NCI-H345 (cell line): ENCODE measurements around the gene FAM227B.
"Not testable (repeated sequence)": the region's sequence is repeated elsewhere in the genome, so short reads cannot be mapped to it uniquely, and the experiment has no call there.

ENCODE experiments used
- DNase-seq: peaks from one replicate; lab custom pipeline; 2025; lab: John Stamatoyannopoulos, UW

FAM227B gene

GRCh38 chr15:49620658-49621368 lies at the start of gene FAM227B, which contains the start of gene DTWD1:
TSS of gene FAM227B (minus strand) at chr15:49620818. CDS start at chr15:49615171, 5,647 bp downstream.
TSS of gene DTWD1 (plus strand) at chr15:49621048. CDS start at chr15:49625168, 4,120 bp downstream.
- peak; percentile 96 for DNase-seq

- no peak for DNase-seq
Measured at GRCh38 chr15:49669288-49669687, 48.7 kb upstream of the FAM227B start.

- DNase-seq: not testable (repeated sequence)
Measured at GRCh38 chr15:49666486-49666885, 45.9 kb upstream of the FAM227B start.

- DNase-seq: no peak
Measured at GRCh38 chr15:49664716-49665115, 44.1 kb upstream of the FAM227B start.

GRCh38 chr15:49656734-49657133 lies 36.1 kb upstream of the FAM227B start:
- no peak for DNase-seq

GRCh38 chr15:49652922-49653321 lies 32.3 kb upstream of the FAM227B start:
- DNase-seq: no peak

- DNase-seq: no peak
Measured at GRCh38 chr15:49650676-49651075, 30.1 kb upstream of the FAM227B start.

GRCh38 chr15:49649987-49650386 lies 29.4 kb upstream of the FAM227B start:
- DNase-seq: no peak

- no peak for DNase-seq
Measured at GRCh38 chr15:49646891-49647290, 26.3 kb upstream of the FAM227B start.

GRCh38 chr15:49645941-49646340 lies 25.3 kb upstream of the FAM227B start:
- DNase-seq: peak; percentile 82

GRCh38 chr15:49645277-49645676 lies 24.7 kb upstream of the FAM227B start:
- DNase-seq: no peak

- peak; percentile 65 for DNase-seq
Measured at GRCh38 chr15:49644364-49644794, 23.8 kb upstream of the FAM227B start.

- DNase-seq: no peak
Measured at GRCh38 chr15:49637857-49638256, 17.2 kb upstream of the FAM227B start.

- DNase-seq: no peak
Measured at GRCh38 chr15:49628379-49628778, 7.8 kb upstream of the FAM227B start.

- no peak for DNase-seq
Measured at GRCh38 chr15:49627407-49627877, 6.8 kb upstream of the FAM227B start.

- DNase-seq: no peak
Measured at GRCh38 chr15:49625460-49626036, 4.9 kb upstream of the FAM227B start.

GRCh38 chr15:49624056-49624455 lies 3.4 kb upstream of the FAM227B start:
- DNase-seq: no peak

GRCh38 chr15:49622561-49622960 lies 1.9 kb upstream of the FAM227B start:
- DNase-seq: no peak

- DNase-seq: no peak
Measured at GRCh38 chr15:49621887-49622286, 1.3 kb upstream of the FAM227B start.

GRCh38 chr15:49621401-49621811 lies 788 bp upstream of the FAM227B start:
- DNase-seq: no peak

- DNase-seq: no peak
Measured at GRCh38 chr15:49620199-49620598, 419 bp downstream of the FAM227B start.

- no peak for DNase-seq
Measured at GRCh38 chr15:49619226-49619625, 1.4 kb downstream of the FAM227B start.

- DNase-seq: not testable (repeated sequence)
Measured at GRCh38 chr15:49612240-49612639, 8.4 kb downstream of the FAM227B start.
